Left lobe of liver (tissue), 2 donors: ENCODE data around the gene C5orf52. TPM values are rescaled to one million over a fixed set of nuclear protein-coding genes. Genes with fewer than 3 reads are reported as not detected.
"Not testable (repeated sequence)": the region's sequence is repeated elsewhere in the genome, so short reads cannot be mapped to it uniquely, and the experiment has no call there.

ENCODE experiments used
- ATAC-seq: fragments of 200-7000 bp; cut with Tn5 transposase; one replicate; pipeline ENCODE4 v1.9.1; 2020; ENCODE audit warnings: mild to moderate bottlenecking, moderate library complexity
- DNase-seq: peaks from one replicate; pipeline ENCODE4 v3.0.0-alpha.2; 2020; ENCODE audit warnings: low spot score
- total RNA-seq: library from RNA; stranded (reverse); gene quantifications from one replicate; pipeline ENCODE4 v1.2.1, GENCODE V29; 2021
- donor health status: DM: no; HTN: no; CAD: no; lungs with moderate emphysema.
- donor health status: DM: no; HTN: yes; CAD: no.

C5orf52 gene
- total RNA-seq, 1 donor from 2014 or later, result not detected

DNA sequence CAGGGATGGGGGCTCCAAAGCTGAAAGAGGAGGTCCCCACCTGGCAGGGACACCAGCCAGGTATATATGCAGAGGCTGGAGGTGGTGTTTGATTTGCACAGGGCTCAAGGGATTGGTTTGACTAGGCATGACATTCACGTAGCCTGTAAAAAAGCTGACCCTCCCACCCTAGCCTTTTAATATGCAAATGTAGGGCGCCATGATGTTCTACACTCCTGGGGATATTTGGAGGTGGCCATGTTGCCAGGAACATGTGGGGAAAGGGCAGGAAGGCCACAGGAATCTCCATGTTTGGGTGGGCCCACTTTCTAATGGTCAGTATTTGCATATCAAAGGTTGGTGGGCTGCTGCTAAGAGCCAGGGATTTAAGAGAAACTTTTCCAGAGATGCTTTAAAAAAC, 47.9 kb downstream of the C5orf52 start:
- DNase-seq, result no peak
- ATAC-seq, result no peak

- ATAC-seq (no peak), DNase-seq (no peak)
Measured at GRCh38 chr5:157721159-157721558, 49.8 kb downstream of the C5orf52 start.

DNA sequence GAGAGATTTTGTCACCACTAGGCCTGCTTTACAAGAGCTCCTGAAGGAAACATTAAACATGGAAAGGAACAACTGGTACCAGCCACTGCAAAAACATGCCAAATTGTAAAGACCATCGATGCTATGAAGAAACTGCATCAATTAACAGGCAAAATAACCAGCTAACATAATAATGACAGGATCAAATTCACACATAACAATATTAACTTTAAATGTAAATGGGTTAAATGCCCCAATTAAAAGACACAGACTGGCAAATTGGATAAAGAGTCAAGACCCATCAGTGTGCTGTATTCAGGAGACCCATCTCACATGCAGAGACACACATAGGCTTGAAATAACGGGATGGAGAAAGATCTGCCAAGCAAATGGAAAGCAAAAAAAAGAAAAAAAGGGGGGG, 51.6 kb downstream of the C5orf52 start:
- not testable (repeated sequence) for DNase-seq, ATAC-seq

- ATAC-seq, DNase-seq: not testable (repeated sequence)
Measured at GRCh38 chr5:157726607-157727006, 55.3 kb downstream of the C5orf52 start.

DNA sequence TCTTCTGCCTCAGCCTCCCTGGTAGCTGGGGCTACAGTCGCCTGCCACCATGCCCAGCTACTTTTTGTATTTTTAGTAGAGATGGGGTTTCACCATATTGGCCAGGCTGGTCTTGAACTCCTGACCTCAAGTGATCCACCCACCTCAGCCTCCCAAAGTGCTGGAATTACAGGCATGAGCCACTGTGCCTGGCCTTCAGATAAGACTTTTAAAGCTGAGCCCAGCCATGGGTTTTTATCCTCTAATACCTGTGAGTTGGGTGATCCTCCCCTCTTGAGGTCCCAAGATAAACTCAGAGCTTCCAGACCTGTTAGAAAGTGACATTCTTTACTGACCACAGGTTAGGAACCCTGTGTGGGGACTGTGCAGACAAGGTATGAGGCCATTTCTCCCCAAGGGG, 56.5 kb downstream of the C5orf52 start:
- not testable (repeated sequence) for DNase-seq, ATAC-seq

Other genes with a start within 250 kb of the C5orf52 start
- gene NIPAL4, start 211.3 kb upstream of the C5orf52 start, total RNA-seq, result not detected
- gene ADAM19, start 95.8 kb upstream of the C5orf52 start, total RNA-seq, result 2.9 TPM
- not detected for gene SOX30, start 19.1 kb upstream of the C5orf52 start, total RNA-seq
- 4.1 TPM for gene THG1L, start 59.9 kb downstream of the C5orf52 start, total RNA-seq
- gene LSM11, start 72.2 kb downstream of the C5orf52 start, total RNA-seq, result 0.86 TPM
- gene CLINT1, start 187.6 kb downstream of the C5orf52 start, total RNA-seq, result 45.6 TPM